ENCODE results near the gene TIMD4. TPM values are rescaled to one million over a fixed set of nuclear protein-coding genes. Genes with fewer than 3 reads are reported as not detected.

TIMD4 gene
- total RNA-seq, result not detected in 2 replicates

DNA sequence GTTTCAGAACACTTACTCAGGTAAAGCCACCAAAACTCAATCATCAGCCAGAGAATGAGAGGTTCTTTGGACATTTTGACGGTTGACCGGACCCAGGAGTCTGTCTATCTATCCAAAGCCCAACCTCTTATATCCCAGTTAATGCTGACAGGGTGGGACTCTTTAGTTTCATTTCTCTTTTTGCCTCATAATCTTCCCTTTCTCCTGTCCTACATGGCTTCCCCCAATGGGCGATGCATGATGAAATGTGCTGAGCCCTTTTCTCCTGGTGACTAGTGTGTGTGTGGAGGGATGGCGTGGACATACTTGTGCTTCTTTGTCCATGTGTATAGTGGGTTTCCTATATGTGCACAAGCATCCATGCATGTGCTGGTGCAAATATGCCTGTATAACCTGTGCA, at the start of gene TIMD4:
Gene TIMD4 (minus strand): TSS at position 102 of the 400 bp plus-strand sequence. CDS start 28 bp downstream, at position 74.

Other genes starting within 250 kb of the TIMD4 start
- 0.03 and 0.07 TPM in 2 replicates for gene PPP1R2B, start 112.9 kb downstream of the TIMD4 start, total RNA-seq
- gene HAVCR1, start 95.9 kb upstream of the TIMD4 start, total RNA-seq, result not detected in 2 replicates
- gene HAVCR2, start 145.8 kb upstream of the TIMD4 start, total RNA-seq, result 0.33 and 0.39 TPM in 2 replicates
- gene MED7, start 179.6 kb upstream of the TIMD4 start, total RNA-seq, result 7.0 and 7.1 TPM in 2 replicates
- gene GARIN3, start 203.0 kb upstream of the TIMD4 start, total RNA-seq, result not detected in 2 replicates
- not detected in 2 replicates for gene ITK, start 217.6 kb upstream of the TIMD4 start, total RNA-seq